ENCODE measurements around the gene LCP2. TPM values are rescaled to one million over a fixed set of nuclear protein-coding genes. Genes with fewer than 3 reads are reported as not detected.
A peak's percentile ranks its signal among the peaks of the same experiment; 100 is the strongest.

LCP2 gene
- total RNA-seq, 1 experiment from 2014 or later, result not detected

- H2AFZ ChIP-seq, result 0 out of 2 replicates have a peak overlapping the region, but pooled peaks have one; percentile 12
Observed at GRCh38 chr5:170201311-170201710, 96.3 kb downstream of the LCP2 start.

GRCh38 chr5:170200876-170201275 lies 96.7 kb downstream of the LCP2 start:
- Histone ChIP-seq H3F3A (ENCODE audit: insufficient read depth, low read depth) (peaks cover 4% of the 10 kb centered on the region; the same call in 1 of the 2 replicates), H3K36me3 (ENCODE audit: low read depth) (no peaks in the 10 kb centered on the region), H3K27ac (0 out of 2 replicates have a peak overlapping the region, but pooled peaks have one; percentile 9), H3K4me3 (no peak overlapping the region), H2AFZ (0 out of 2 replicates have a peak overlapping the region, but pooled peaks have one; percentile 12), H3K4me2 (0 out of 2 replicates have a peak overlapping the region, but pooled peaks have one; percentile 14), H3K9me2 (ENCODE audit: insufficient read depth) (no peaks in the 10 kb centered on the region), H3K27me3 (ENCODE audit: insufficient read depth, low read depth) (no peaks in the 10 kb centered on the region), H4K20me1 (ENCODE audit: insufficient read depth) (no peaks in the 10 kb centered on the region), H3K4me1 (replicated peaks; ENCODE audit: insufficient read depth) (peaks cover 13% of the 10 kb centered on the region), H3K79me2 (ENCODE audit: low read depth) (no peaks in the 10 kb centered on the region), H3K9me3 (ENCODE audit: insufficient read depth, low read depth) (peaks cover 4% of the 10 kb centered on the region; the same call in 1 of the 2 replicates)
- DNase-seq, result peak; percentile 24 to 60
- ChIA-PET CTCF (no interaction called here), POLR2A (ENCODE audit: unreplicated experiment) (no interaction called here)
- intact Hi-C loops (cut with micrococcal nuclease; ENCODE audit: unreplicated experiment), result no loop called here
- TF ChIP-seq CTCF (conservative IDR thresholded peaks at IDR 0.05) (no peak), EZH2 (IDR thresholded peaks at IDR 0.05; ENCODE audit: low read depth) (no peak)
- no TSS peak for BruUV-seq (replicated peaks)

More at GRCh38 chr5:170201311-170201710, 96.3 kb downstream of the LCP2 start:
- Histone ChIP-seq H3K27me3 (ENCODE audit: insufficient read depth, low read depth) (no peaks in the 10 kb centered on the region), H3K9me3 (ENCODE audit: insufficient read depth, low read depth) (peaks cover 4% of the 10 kb centered on the region; the same call in 1 of the 2 replicates), H3K4me2 (0 out of 2 replicates have a peak overlapping the region, but pooled peaks have one; percentile 14), H3F3A (ENCODE audit: insufficient read depth, low read depth) (peaks cover 4% of the 10 kb centered on the region; the same call in 1 of the 2 replicates), H3K4me3 (no peak overlapping the region), H3K27ac (0 out of 2 replicates have a peak overlapping the region, but pooled peaks have one; percentile 9), H3K4me1 (replicated peaks; ENCODE audit: insufficient read depth) (peaks cover 13% of the 10 kb centered on the region), H4K20me1 (ENCODE audit: insufficient read depth) (no peaks in the 10 kb centered on the region), H3K9me2 (ENCODE audit: insufficient read depth) (no peaks in the 10 kb centered on the region), H3K79me2 (ENCODE audit: low read depth) (no peaks in the 10 kb centered on the region), H3K36me3 (ENCODE audit: low read depth) (no peaks in the 10 kb centered on the region)
- TF ChIP-seq CTCF (conservative IDR thresholded peaks at IDR 0.05), result no peak
- TF ChIP-seq EZH2 (IDR thresholded peaks at IDR 0.05; ENCODE audit: low read depth), result no peak
- no TSS peak for BruUV-seq (replicated peaks)
- CTCF ChIA-PET, result no interaction called here
- POLR2A ChIA-PET (ENCODE audit: unreplicated experiment), result no interaction called here
- intact Hi-C loops (cut with micrococcal nuclease; ENCODE audit: unreplicated experiment), result no loop called here
- no peak for DNase-seq

Other genes with a start within 250 kb of the LCP2 start
- gene FOXI1, start 191.9 kb downstream of the LCP2 start, total RNA-seq (2021), result not detected in 2 replicates
- gene C5orf58, start 64.8 kb downstream of the LCP2 start, total RNA-seq (2021), result not detected in 2 replicates
- gene KCNMB1, start 91.6 kb upstream of the LCP2 start, total RNA-seq (2021), result not detected in 2 replicates
- not detected in 2 replicates for gene KCNIP1, start 206.2 kb upstream of the LCP2 start, total RNA-seq (2021)